GM04504 (cell line): ENCODE data around the gene DYNC1H1.
A peak's percentile ranks its signal among the peaks of the same experiment; 100 is the strongest.

Experiments used
- DNase-seq: peaks from one replicate; pipeline ENCODE4 v3.0.0-alpha.2; 2012; ENCODE audit warnings: low read depth

Gene DYNC1H1

GRCh38 chr14:101944451-101944850 lies 19.9 kb upstream of the DYNC1H1 start:
- no peak for DNase-seq

GRCh38 chr14:101945171-101945570 lies 19.2 kb upstream of the DYNC1H1 start:
- no peak for DNase-seq

- no peak for DNase-seq
These were observed 16.8 kb upstream of the DYNC1H1 start for GRCh38 chr14:101947577-101947903.

- DNase-seq, result peak; percentile 100
These were observed 16.3 kb upstream of the DYNC1H1 start for GRCh38 chr14:101947904-101948665.

GRCh38 chr14:101948666-101949216 lies 15.6 kb upstream of the DYNC1H1 start:
- no peak for DNase-seq

- DNase-seq, result no peak
These were observed 14.3 kb upstream of the DYNC1H1 start for GRCh38 chr14:101950100-101950499.

- DNase-seq, result no peak
These were observed 13.7 kb upstream of the DYNC1H1 start for GRCh38 chr14:101950516-101951215.

GRCh38 chr14:101953151-101953550 lies 11.2 kb upstream of the DYNC1H1 start:
- no peak for DNase-seq

GRCh38 chr14:101954501-101954900 lies 9.9 kb upstream of the DYNC1H1 start:
- DNase-seq, result no peak

GRCh38 chr14:101955695-101956161 lies 8.6 kb upstream of the DYNC1H1 start:
- no peak for DNase-seq

- DNase-seq, result no peak
These were observed 8.0 kb upstream of the DYNC1H1 start for GRCh38 chr14:101956179-101956885.

- DNase-seq, result no peak
These were observed 6.8 kb upstream of the DYNC1H1 start for GRCh38 chr14:101957406-101958234.

- DNase-seq, result no peak
These were observed 5.8 kb upstream of the DYNC1H1 start for GRCh38 chr14:101958418-101959180.

GRCh38 chr14:101959277-101959676 lies 5.1 kb upstream of the DYNC1H1 start:
- DNase-seq, result no peak

- no peak for DNase-seq
These were observed 4.1 kb upstream of the DYNC1H1 start for GRCh38 chr14:101960225-101960624.

GRCh38 chr14:101961011-101961721 lies 3.2 kb upstream of the DYNC1H1 start:
- no peak for DNase-seq

GRCh38 chr14:101961746-101962502 lies 2.4 kb upstream of the DYNC1H1 start:
- DNase-seq, result no peak

- peak; percentile 81 for DNase-seq
These were observed 1.9 kb upstream of the DYNC1H1 start for GRCh38 chr14:101962503-101962874.

- DNase-seq, result no peak
These were observed 1.3 kb upstream of the DYNC1H1 start for GRCh38 chr14:101963052-101963451.
